ENCODE results near the gene WRAP53.

- TF ChIP-seq CTCF (IDR thresholded peaks at IDR 0.05) (no peak), POLR2A (IDR thresholded peaks at IDR 0.05) (no peak)
Measured at GRCh38 chr17:7676533-7676932, 11.7 kb upstream of the WRAP53 start.
